ENCODE results near the gene THAP11.

DNA sequence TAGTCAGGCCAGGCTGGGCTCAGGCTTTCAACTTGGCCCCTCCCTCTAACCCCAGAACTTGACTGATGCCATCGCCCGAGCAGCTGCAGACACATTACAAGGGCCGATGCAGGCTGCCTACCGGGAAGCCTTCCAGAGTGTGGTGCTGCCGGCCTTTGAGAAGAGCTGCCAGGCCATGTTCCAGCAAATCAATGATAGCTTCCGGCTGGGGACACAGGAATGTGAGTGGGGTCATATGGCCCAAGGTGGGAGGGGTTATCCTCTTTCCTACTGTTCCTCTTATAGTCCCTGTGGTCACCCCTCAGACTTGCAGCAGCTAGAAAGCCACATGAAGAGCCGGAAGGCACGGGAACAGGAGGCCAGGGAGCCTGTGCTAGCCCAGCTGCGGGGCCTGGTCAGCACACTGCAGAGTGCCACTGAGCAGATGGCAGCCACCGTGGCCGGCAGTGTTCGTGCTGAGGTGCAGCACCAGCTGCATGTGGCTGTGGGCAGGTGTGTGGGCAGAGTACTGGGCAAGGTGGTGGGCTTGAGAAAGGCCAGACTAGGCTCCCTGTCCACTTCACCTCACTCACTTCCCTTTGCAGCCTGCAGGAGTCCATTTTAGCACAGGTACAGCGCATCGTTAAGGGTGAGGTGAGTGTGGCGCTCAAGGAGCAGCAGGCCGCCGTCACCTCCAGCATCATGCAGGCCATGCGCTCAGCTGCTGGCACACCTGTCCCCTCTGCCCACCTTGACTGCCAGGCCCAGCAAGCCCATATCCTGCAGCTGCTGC is 40.4 kb downstream of the THAP11 start:
- TF ChIP-seq, protein P1, sequence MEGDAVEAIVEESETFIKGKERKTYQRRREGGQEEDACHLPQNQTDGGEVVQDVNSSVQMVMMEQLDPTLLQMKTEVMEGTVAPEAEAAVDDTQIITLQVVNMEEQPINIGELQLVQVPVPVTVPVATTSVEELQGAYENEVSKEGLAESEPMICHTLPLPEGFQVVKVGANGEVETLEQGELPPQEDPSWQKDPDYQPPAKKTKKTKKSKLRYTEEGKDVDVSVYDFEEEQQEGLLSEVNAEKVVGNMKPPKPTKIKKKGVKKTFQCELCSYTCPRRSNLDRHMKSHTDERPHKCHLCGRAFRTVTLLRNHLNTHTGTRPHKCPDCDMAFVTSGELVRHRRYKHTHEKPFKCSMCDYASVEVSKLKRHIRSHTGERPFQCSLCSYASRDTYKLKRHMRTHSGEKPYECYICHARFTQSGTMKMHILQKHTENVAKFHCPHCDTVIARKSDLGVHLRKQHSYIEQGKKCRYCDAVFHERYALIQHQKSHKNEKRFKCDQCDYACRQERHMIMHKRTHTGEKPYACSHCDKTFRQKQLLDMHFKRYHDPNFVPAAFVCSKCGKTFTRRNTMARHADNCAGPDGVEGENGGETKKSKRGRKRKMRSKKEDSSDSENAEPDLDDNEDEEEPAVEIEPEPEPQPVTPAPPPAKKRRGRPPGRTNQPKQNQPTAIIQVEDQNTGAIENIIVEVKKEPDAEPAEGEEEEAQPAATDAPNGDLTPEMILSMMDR (conservative IDR thresholded peaks at IDR 0.05; ENCODE audit: low read length), result no peak
- no peak for TF ChIP-seq EZH2phosphoT487 (IDR thresholded peaks at IDR 0.05; ENCODE audit: borderline replicate concordance)

All from Loucy (cell line).